Medulla oblongata (tissue), 1 donor: ENCODE data around the gene CEP112.
A peak's percentile ranks its signal among the peaks of the same experiment; 100 is the strongest.
"Not testable (repeated sequence)": the region's sequence is repeated elsewhere in the genome, so short reads cannot be mapped to it uniquely, and the experiment has no call there.

Experiments used
- DNase-seq: peaks from one replicate; pipeline ENCODE4 v3.0.0-alpha.2; 2015; ENCODE audit errors: extremely low spot score

Gene CEP112

GRCh38 chr17:65739034-65739433 lies 452.9 kb downstream of the CEP112 start:
- DNase-seq = no peak

DNA sequence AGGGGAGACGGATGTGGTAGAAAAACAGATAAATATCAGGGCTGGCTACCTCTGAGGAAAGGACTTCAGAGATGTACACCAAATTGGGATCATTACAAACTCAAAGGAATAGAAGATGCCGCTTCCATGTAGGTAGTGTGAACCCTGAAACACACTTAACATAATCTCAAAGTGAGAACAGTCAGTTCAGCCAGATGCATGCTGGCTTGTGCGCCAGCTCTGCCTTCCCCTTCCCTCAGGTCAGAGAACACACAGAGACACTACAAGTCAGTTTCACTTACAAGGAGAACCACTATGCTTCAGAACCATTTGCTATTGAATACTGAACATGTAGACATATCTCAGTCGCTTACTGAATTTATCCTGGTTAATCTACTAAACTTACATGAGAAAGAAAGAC lies 454.5 kb downstream of the CEP112 start:
- DNase-seq = no peak

DNA sequence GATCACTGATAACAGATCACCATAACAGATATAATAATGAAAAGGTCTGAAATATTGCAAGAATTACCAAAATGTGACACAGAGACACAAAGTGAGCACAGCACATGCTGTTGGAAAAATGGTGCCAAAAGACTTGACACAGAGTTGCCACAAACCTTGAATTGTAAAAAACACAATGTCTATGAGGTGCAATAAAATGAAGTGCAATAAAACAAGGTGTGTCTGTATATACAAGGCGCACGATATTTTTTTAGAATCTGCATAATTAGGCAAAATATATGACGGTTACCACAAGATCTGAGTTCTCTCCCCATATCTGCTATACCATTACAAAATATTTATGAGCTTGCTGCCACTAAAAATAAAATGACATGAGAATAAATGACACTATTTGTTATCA lies 458.6 kb downstream of the CEP112 start:
- no peak for DNase-seq

GRCh38 chr17:65732667-65733066 lies 459.3 kb downstream of the CEP112 start:
- DNase-seq = not testable (repeated sequence)

DNA sequence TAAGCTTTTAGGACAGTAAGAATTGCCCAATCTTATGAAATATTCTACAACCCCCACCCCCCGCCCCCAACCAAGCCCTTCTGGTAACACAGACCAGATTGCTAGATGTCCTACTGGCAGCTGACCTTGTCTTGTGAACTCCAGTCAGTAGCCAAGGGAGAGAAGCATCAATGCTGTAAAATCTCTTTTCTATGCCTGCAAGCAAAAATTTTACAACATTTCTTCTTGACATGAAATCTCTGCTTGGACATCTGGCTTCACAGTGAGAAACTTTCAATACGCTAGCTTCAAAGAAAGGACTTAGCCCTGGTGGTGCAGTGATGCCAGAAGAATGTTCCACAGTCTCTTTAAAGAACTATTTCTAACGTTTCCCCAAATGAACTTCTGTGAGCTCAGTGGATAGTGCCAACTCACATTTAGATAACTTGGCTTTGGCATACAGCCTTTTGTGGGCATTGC lies 461.2 kb downstream of the CEP112 start:
- no peak for DNase-seq

GRCh38 chr17:65729207-65729606 lies 462.7 kb downstream of the CEP112 start:
- no peak for DNase-seq

DNA sequence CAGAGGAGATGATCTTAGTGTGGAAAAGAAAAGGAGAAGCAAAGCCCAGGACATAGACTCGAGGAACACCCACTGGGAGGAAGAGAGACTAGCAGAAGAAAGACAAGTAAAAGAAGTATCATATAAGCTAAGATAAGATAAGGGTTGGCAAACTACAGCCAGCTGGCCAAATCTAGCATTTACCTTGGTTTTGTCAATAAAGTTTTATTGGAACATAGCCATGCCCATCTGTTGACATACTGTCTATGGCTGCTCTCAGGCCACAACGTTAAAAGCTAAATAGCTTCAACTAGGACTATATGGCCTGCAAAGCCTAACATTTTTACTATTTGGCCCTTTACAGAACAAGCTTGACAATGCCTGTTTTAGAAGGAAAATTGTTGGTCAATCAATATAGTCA lies 464.1 kb downstream of the CEP112 start:
- DNase-seq = no peak

GRCh38 chr17:65727246-65727645 lies 464.7 kb downstream of the CEP112 start:
- DNase-seq = peak; percentile 27

GRCh38 chr17:65723431-65724151 lies 468.3 kb downstream of the CEP112 start:
- DNase-seq = no peak

DNA sequence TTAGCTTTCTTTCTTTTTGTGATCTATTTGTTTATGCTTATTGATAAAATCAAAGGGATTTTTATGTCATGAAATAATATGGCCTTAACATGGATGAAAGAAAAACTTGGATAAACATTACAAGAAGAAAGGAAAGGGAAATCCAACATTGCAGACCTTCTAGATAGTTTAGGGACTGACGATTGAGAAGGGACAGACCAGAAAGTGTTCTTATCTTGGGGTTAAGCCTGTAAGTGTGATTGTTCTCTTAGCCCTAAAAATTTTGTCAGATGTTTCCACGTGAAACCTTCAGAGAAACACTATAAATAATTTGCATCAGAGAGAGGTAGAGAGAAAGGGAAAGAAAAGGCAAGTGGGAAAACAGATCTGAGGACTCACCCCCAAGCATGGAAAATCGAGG lies 473.3 kb downstream of the CEP112 start:
- DNase-seq = no peak

DNA sequence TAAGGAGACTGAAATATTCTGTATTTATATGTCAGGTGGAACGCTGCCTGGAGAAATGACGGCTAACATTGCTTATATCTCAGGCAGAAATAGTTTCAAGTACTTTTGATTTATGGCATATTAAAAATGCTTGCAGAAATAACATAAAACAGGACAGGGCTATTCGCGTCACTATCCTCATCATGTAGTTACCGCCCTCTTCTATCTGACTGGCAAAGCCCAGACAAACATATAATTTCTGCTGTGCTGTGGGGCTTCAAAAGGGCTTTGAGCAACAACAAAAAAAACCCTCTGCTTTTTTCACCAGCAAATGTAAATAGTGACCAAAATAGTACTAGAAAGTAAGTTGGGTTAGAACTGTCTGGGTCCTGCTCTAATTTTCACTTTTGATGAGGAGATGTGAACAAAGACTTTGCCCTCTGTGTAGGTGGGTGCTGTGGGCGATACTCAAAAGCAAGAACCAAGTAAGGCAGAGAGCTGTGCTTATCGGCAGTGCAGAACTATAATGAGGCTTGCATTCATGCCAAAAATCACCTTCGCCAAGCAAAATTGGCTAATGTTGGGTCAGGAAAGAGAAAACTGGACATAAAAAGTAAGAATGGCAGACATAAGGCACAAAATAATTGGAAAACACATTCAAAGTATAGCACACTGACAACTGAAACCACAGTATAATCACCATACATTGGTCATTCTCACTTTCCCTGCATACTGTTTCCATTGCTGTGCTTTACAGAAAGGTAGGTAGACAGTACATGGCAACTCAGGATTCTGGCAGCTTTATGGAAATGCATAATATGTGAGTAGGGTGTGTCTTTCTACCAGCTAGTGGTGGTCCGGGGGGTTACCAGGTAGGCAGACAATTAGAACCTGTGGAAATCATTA lies 479.3 kb downstream of the CEP112 start:
- DNase-seq = no peak

- no peak for DNase-seq
Measured at GRCh38 chr17:65711671-65712276, 480.2 kb downstream of the CEP112 start.

DNA sequence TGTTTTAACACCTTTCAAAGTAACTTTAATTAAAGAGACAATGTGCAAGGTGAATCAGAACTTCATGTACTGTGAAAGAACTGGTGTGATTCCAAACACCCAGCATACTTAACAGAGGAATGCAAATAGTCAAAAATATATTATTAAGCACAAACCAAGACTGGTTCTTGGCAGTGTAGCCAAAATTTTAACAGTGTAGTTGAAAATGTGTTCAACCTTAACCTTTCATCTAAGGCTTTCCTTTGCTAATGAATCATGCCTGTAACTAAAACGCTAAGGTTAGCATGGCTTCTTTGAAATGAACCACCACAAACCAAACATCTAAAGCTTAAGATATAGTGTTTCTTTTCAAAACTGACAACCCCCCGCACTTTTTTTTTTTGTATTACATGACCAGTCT lies 484.2 kb downstream of the CEP112 start:
- DNase-seq = no peak

DNA sequence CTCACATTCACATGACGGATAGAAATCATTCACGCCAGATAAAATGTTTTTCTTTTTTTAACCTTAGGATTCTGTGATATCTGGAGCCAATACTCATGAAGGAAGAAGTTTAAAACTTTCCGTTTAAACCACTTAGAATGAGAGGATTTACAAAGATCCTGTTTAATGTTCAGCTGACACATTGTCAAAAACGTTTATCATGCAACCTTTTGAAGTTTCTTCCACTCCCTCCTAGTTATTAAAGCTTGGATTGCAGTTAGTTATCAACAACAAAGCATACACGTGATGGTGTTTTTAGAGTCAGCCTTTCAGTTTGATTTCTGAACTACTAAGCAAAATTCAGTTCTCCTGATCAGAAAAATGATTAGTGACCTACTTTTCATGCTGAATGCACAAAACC lies 487.2 kb downstream of the CEP112 start:
- no peak for DNase-seq

DNA sequence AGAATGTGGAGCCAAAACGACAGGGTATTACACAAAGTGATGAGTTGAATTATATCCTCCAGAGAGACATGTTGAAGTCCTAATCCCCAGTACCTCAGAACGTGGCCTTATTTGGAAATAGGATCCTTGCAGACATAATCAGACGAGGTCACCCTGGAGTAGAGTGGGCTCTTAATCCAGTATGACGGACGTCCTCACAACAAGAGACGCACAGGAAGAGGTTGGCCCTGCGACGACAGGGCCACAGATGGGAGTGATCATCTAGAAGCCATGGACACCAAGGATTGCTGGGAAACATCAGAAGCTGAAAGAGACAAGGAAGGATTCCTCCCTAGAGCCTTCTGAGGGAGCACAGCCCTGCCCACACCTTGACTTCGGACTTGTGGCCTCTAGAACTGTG lies 488.0 kb downstream of the CEP112 start:
- DNase-seq = no peak

DNA sequence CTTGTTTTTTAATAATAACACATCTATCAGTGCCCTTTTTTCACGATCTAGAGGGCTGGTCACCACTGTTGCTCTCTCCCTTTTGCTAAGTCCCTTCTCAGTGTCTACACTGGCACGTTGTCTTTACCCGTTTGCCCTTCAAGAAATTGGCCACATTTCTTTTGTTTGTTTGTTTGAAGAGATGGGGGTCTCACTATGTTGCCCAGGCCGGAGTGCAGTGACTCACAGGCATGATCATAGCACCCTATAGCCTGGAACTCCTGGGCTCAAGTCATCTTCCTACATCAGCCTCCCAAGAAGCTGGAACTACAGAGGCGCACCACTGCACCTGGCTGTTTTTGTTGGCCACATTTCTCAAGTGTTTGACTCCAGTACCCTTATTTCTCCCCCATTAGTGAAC lies 492.5 kb downstream of the CEP112 start:
- no peak for DNase-seq

GRCh38 chr17:65698381-65699061 lies 493.4 kb downstream of the CEP112 start:
- DNase-seq = no peak

DNA sequence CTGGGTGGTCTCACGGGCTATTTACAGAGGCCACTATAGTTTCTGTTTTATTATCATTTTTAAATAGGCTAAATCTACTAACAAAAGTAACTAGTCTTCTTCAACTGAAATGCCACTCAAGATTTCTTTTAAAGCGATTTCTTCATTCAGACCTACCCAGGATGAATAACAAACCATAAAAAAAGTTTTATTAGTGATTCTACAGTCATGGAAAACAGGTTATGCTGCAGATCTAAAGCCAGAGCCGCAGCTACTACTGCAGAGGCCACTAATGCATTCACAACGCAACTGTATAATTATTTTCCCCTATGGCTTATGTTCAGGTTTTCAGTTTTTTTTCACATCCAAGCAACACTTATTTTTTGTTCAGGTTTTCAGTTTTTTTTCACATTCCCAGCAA lies 494.3 kb downstream of the CEP112 start:
- no peak for DNase-seq

DNA sequence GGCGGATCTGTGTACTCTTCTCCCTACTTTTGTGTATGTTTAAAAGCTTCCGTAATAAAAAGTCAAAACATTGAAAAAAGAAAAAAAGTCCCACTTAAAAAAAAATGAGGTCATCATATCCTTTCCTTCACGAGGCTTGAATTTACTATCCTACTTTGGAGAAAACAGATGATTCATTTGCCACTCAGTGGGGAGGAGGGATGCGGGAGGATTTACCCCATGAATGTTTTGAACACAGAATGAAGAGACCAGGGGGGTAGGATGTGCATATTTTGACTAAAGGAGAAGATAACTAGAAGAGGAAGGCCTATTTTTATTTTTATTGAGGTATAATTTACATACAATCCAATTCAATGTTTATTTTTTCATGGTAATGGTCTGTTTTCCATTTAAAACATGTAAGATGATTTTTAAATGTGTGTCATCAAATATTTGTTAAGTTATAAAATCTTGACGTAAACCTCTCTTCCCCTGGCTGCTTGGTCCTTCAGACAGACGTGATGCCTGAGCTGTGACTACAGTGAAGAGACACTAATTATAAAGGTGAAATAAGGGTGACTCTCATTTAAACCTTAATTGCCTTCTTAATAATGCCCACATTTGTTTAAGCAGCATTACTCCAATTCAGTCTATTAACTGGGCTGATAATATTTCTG lies 495.1 kb downstream of the CEP112 start:
- DNase-seq = no peak

DNA sequence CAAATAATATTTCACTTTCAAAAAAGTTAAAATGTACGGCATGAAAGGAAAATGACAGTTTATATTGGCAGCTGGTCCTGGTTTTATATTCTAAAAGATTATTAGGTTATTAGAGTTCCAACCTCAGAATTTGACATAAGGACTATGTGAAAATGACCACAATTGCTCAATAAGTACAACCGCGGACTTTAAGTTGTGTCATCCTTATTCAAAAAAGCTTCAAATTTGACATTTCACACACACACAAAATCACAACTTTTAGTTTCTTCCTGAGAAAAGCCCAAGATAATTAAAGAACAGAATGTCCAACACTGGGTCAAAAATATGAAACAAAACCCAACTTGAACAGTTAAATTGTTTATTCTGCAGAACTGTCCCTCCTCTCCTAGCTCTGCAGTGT lies 497.3 kb downstream of the CEP112 start:
- no peak for DNase-seq

- DNase-seq = no peak
Measured at GRCh38 chr17:65690626-65691310, 501.2 kb downstream of the CEP112 start.
